Epithelial cell of esophagus (primary cell): ENCODE data around the gene DPYSL5.

ENCODE experiments used
- DNase-seq: peaks from one replicate; pipeline ENCODE4 v3.0.0; 2010; ENCODE audit warnings: low read depth
- H3K4me3 ChIP-seq: 2 replicates; pipeline ENCODE4 v1.5.1; 2011; ENCODE audit warnings: mild to moderate bottlenecking, low read length, control low read depth
- CTCF ChIP-seq: IDR thresholded peaks from 2 replicates; pipeline ENCODE4 v1.5.1; 2011; ENCODE audit warnings: low read depth, mild to moderate bottlenecking, low read length, control low read depth, inconsistent platforms; ENCODE audit not compliant: insufficient read depth; ENCODE audit errors: missing control alignments

DPYSL5 gene

GRCh38 chr2:26883956-26884355 lies 36.0 kb downstream of the DPYSL5 start:
- H3K4me3 ChIP-seq, result no peak overlapping the region
- DNase-seq, result no peak
- no peak for TF ChIP-seq CTCF

- no peak overlapping the region for H3K4me3 ChIP-seq
- DNase-seq, result no peak
- no peak for TF ChIP-seq CTCF
Observed at GRCh38 chr2:26884486-26884885, 36.6 kb downstream of the DPYSL5 start.

GRCh38 chr2:26885651-26886329 lies 37.9 kb downstream of the DPYSL5 start:
- TF ChIP-seq CTCF, result no peak
- H3K4me3 ChIP-seq, result no peak overlapping the region
- DNase-seq, result no peak

GRCh38 chr2:26886736-26887135 lies 38.8 kb downstream of the DPYSL5 start:
- TF ChIP-seq CTCF, result no peak
- no peak for DNase-seq
- H3K4me3 ChIP-seq, result no peak overlapping the region

GRCh38 chr2:26887151-26887550 lies 39.2 kb downstream of the DPYSL5 start:
- no peak overlapping the region for H3K4me3 ChIP-seq
- no peak for TF ChIP-seq CTCF
- no peak for DNase-seq

- TF ChIP-seq CTCF, result no peak
- no peak for DNase-seq
- no peak overlapping the region for H3K4me3 ChIP-seq
Observed at GRCh38 chr2:26889796-26890195, 41.9 kb downstream of the DPYSL5 start.

- TF ChIP-seq CTCF, result no peak
Observed at GRCh38 chr2:26890341-26891000, 42.5 kb downstream of the DPYSL5 start.

More at GRCh38 chr2:26890341-26891000, 42.5 kb downstream of the DPYSL5 start:
- no peak overlapping the region for H3K4me3 ChIP-seq
- DNase-seq, result no peak
